Nephron (organoid): Measurements from ENCODE around the gene HM13.
"Not testable (repeated sequence)": the region's sequence is repeated elsewhere in the genome, so short reads cannot be mapped to it uniquely, and the experiment has no call there.

Experiments used
- H3K27ac Mint-ChIP-seq, 3 experiments: 2 replicates each; pipeline ENCODE4 v1.8.0; 2020; ENCODE audit warnings: mixed read lengths in 3 of 3, mild to moderate bottlenecking in 2 of 3, moderate library complexity in 1 of 3
- H3K27me3 Mint-ChIP-seq: 2 replicates; pipeline ENCODE4 v1.8.0; 2021; ENCODE audit warnings: low read depth, mild to moderate bottlenecking, moderate library complexity, mixed read lengths
- H3K36me3 Mint-ChIP-seq: 2 replicates; pipeline ENCODE4 v1.8.0; 2020; ENCODE audit warnings: low read depth, mixed read lengths
- H3K4me1 Mint-ChIP-seq: 2 replicates; pipeline ENCODE4 v1.8.0; 2020; ENCODE audit warnings: mixed read lengths
- H3K4me3 Mint-ChIP-seq, 3 experiments: 2 replicates each; pipeline ENCODE4 v1.8.0; 2020; ENCODE audit warnings: mild to moderate bottlenecking in 3 of 3, mixed read lengths in 3 of 3, moderate library complexity in 2 of 3
- H3K9me3 Mint-ChIP-seq: 2 replicates; pipeline ENCODE4 v1.8.0; 2020; ENCODE audit warnings: mixed read lengths
- CTCF ChIP-seq, 3 experiments: fragments of 200-600 bp; sonication (generic); IDR thresholded peaks; one replicate each; pipeline ENCODE4 v1.5.0; 2021; ENCODE audit warnings: antibody characterized with exemption in 3 of 3; ENCODE audit not compliant: unreplicated experiment in 3 of 3

HM13 gene

GRCh38 chr20:31508517-31509244, 5.6 kb upstream of the HM13 start:
- no peaks in the 10 kb centered on the region for H3K4me1 Mint-ChIP-seq
- no peak for TF ChIP-seq CTCF (IDR thresholded peaks at IDR 0.05; ENCODE audit: unreplicated experiment in 3 of 3)
- peaks cover 2% of the 10 kb centered on the region for H3K9me3 Mint-ChIP-seq
- H3K4me3 Mint-ChIP-seq = no peak overlapping the region
- H3K36me3 Mint-ChIP-seq = no peaks in the 10 kb centered on the region
- peaks cover 22% of the 10 kb centered on the region for H3K27me3 Mint-ChIP-seq
- H3K27ac Mint-ChIP-seq = no peak overlapping the region

DNA sequence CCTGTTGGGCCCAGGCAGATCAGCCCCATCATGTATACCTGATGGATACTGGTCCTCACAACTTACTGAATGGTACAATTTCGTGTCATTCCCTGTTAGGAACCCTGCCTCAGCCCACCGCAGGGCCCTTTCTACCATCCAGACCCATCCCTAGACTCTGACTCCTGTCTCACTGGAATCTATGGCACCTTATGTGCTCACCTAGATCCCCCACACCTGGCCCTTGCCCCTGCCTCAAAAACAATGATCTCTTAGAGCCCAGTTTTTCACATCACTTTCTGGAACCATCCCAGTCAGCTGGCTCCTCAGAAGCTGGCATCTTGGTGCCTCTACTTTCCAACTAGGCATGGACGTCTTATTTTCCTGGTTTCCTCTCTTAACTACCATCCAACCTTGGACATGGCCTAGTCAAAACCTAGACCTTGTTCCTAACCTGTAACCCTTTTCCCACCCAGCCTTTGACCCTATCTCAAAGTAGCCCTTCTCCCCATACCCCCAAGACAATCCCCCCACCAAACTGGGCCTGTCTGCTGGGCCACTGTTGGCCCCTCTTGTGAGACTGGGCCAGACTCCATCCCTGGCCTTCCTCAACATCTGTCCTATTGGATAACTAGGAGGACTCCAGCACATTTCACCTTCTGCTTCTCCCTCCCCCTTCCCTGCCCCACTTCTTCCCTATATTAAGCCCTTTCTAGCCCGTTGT, 981 bp downstream of the HM13 start:
- no peaks in the 10 kb centered on the region for H3K27me3 Mint-ChIP-seq
- peaks cover 4% of the 10 kb centered on the region for H3K36me3 Mint-ChIP-seq
- H3K9me3 Mint-ChIP-seq = no peaks in the 10 kb centered on the region
- H3K4me3 Mint-ChIP-seq = no peak overlapping the region
- H3K27ac Mint-ChIP-seq = no peak overlapping the region
- no peaks in the 10 kb centered on the region for H3K4me1 Mint-ChIP-seq
- TF ChIP-seq CTCF (IDR thresholded peaks at IDR 0.05; ENCODE audit: unreplicated experiment in 3 of 3) = no peak

GRCh38 chr20:31515775-31516107, 1.5 kb downstream of the HM13 start:
- no peaks in the 10 kb centered on the region for H3K27me3 Mint-ChIP-seq
- H3K4me1 Mint-ChIP-seq = no peaks in the 10 kb centered on the region
- peaks cover 8% of the 10 kb centered on the region for H3K36me3 Mint-ChIP-seq
- TF ChIP-seq CTCF (IDR thresholded peaks at IDR 0.05; ENCODE audit: unreplicated experiment in 3 of 3) = no peak
- no peak overlapping the region for H3K27ac Mint-ChIP-seq
- no peaks in the 10 kb centered on the region for H3K9me3 Mint-ChIP-seq
- no peak overlapping the region for H3K4me3 Mint-ChIP-seq

- H3K27ac Mint-ChIP-seq = no peak overlapping the region
- no peaks in the 10 kb centered on the region for H3K27me3 Mint-ChIP-seq
- no peak for TF ChIP-seq CTCF (IDR thresholded peaks at IDR 0.05; ENCODE audit: unreplicated experiment in 3 of 3)
- H3K4me3 Mint-ChIP-seq = no peak overlapping the region
- no peaks in the 10 kb centered on the region for H3K9me3 Mint-ChIP-seq
- H3K4me1 Mint-ChIP-seq = no peaks in the 10 kb centered on the region
- H3K36me3 Mint-ChIP-seq = peaks cover 10% of the 10 kb centered on the region
These were observed 1.9 kb downstream of the HM13 start for GRCh38 chr20:31516166-31516565.

DNA sequence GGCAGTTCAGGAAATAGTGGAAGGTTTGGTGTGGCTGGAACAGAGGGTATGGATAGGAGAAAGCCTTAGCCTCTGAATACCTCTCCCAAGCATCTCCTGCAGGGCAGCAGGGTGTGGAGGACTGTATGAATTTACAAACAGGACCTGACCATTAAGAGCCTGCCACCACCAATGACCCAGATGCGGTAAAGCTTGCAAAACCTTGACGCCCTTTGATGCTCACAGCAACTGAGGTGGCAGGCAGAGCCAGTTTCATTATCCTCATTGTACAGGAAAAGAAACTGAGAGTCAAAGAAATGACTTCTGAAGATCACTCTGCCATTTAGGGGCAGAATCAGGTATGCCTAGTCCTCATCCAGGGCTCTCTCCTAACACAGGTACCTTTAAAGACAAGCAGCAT, 2.4 kb downstream of the HM13 start:
- Mint-ChIP-seq H3K4me1 (no peaks in the 10 kb centered on the region), H3K27ac (no peak overlapping the region), H3K36me3 (peaks cover 10% of the 10 kb centered on the region), H3K4me3 (no peak overlapping the region), H3K27me3 (no peaks in the 10 kb centered on the region), H3K9me3 (no peaks in the 10 kb centered on the region)
- no peak for TF ChIP-seq CTCF (IDR thresholded peaks at IDR 0.05; ENCODE audit: unreplicated experiment in 3 of 3)

DNA sequence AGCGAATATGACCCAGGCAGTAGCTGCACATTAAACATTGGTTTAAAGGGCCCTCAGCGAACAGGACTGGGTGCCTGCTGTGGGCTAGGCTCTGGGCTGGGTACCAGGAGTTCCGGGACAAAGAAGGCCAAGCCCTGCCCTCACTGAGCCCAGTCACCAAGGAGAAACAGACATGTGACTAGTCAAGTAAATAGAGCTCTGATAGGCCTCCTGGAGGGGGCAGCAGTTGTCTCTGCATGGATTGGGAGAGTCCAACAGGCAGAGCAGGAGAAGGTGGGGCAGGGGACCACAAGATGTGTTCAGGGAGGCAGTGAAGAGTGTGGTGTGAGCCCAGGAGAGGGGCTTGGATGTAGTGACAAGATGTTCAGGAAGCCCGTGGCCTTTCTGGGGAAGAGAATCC, 3.1 kb downstream of the HM13 start:
- H3K36me3 Mint-ChIP-seq = peaks cover 10% of the 10 kb centered on the region
- H3K27me3 Mint-ChIP-seq = no peaks in the 10 kb centered on the region
- H3K27ac Mint-ChIP-seq = no peak overlapping the region
- no peak for TF ChIP-seq CTCF (IDR thresholded peaks at IDR 0.05; ENCODE audit: unreplicated experiment in 3 of 3)
- no peaks in the 10 kb centered on the region for H3K9me3 Mint-ChIP-seq
- no peaks in the 10 kb centered on the region for H3K4me1 Mint-ChIP-seq
- no peak overlapping the region for H3K4me3 Mint-ChIP-seq

GRCh38 chr20:31521267-31521666, 7.0 kb downstream of the HM13 start:
- H3K36me3 Mint-ChIP-seq = peaks cover 23% of the 10 kb centered on the region
- not testable (repeated sequence) for H3K4me3 Mint-ChIP-seq, H3K27ac Mint-ChIP-seq, H3K4me1 Mint-ChIP-seq, H3K9me3 Mint-ChIP-seq, H3K27me3 Mint-ChIP-seq
